ENCODE data around the gene ABCB4.

GRCh38 chr7:87479951-87480350 lies 4.5 kb upstream of the ABCB4 start:
- no peak for TF ChIP-seq CTCF (IDR thresholded peaks at IDR 0.05; ENCODE audit: low read depth, low read length, poor library complexity, severe bottlenecking)
- TF ChIP-seq EZH2phosphoT487 (IDR thresholded peaks at IDR 0.05; ENCODE audit: borderline replicate concordance, low read length): no peak

All from DOHH2 (cell line).